Measurements from ENCODE around the gene ARHGEF10L.

The ARHGEF10L gene

DNA sequence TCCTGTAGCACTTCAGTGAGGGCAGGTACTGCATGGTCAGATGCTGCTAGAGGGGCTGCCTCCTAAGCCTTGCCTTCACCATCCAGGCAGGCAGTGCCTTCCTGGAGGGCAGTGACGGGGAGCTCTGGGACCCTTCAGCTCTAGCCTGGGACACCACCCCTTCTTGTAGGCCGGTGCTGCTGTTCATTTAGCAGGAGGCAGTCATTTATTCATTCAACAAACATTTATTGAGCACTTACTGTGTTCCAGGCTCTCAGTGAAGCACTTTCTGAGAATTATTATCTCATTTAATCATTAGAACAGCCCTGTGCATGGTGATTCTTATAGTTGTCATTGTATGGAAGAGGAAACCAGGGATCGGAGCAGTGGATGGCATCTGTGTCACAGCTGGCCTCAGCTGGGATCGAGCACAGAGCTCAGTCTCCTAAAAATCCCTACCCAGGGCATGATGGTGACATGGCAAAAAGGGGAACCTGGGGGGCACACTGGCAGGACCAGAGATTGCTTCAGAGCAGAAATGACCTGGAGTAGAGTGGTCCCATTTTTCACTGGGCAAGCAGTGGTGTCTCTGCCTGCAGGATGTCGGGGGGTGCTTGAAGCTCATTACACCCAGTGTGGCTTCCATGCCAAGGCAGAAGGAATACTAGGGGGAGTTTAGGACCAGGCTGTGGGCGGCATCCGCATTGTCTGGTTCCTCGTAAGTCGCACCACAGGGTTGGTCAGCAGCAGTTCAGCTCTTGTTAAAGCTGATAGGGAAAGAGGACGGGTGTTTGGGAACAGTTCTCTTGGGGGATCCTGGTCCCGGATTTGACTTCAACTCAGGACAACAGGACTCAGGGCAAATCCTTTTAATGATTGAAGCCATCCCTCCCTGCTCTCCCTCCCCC, 28.8 kb downstream of the ARHGEF10L start:
- no peak for DNase-seq (ENCODE audit: low read depth in 1 of 2, low spot score in 1 of 2)

GRCh38 chr1:17569200-17570139, 30.0 kb downstream of the ARHGEF10L start:
- no peak for DNase-seq (ENCODE audit: low read depth in 1 of 2, low spot score in 1 of 2)

DNA sequence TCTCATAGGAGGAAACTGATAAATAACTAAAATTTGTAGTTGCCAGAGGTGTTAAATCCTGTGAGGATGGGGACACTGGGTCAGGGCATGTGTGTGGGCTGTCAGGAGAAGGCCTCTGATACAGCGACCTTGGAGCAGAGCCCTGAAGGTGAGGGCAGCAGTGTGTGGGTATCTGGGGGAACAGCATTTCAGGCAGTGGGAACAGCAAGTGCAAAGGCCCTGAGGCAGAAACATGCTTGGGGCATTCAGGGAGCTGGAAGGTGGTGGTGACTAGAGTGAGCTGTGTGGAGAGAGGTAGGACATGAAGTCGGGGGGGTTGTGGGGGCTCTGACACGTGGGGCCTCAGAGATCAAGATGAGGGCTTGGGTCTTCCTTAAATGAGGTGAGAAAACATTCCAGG, 30.7 kb downstream of the ARHGEF10L start:
- DNase-seq (ENCODE audit: low read depth in 1 of 2, low spot score in 1 of 2), result no peak

GRCh38 chr1:17572264-17572985, 32.9 kb downstream of the ARHGEF10L start:
- no peak for DNase-seq (ENCODE audit: low read depth in 1 of 2, low spot score in 1 of 2)

DNA sequence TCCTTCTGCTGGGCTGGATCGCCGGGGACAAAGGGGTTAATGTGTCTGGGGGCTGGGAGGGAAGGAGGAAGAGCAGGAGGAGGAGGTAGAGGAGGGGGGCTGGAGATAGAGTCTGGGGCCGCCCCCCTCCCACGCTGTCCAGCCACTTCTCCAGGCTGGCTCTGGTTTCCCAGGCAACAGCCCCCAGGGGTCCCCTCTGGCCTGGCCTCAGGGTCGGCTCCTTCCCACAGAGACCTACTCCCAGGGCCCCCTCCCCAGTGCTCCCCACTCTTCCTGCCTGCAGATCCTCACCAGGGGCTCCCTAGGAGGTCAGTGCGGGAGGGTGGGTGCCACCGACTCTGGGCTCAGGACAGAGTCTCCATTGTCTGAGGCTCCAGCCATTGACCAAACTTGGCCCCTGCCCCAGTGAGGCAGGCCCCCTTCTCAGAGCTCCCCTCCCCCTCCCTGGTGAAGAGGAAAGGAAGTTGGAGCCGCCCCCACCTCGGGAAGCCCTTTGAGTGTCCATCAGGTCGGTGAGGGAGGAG, 34.1 kb downstream of the ARHGEF10L start:
- no peak for DNase-seq (ENCODE audit: low read depth in 1 of 2, low spot score in 1 of 2)

GRCh38 chr1:17574516-17574915, 35.0 kb downstream of the ARHGEF10L start:
- DNase-seq (ENCODE audit: low read depth in 1 of 2, low spot score in 1 of 2), result no peak

DNA sequence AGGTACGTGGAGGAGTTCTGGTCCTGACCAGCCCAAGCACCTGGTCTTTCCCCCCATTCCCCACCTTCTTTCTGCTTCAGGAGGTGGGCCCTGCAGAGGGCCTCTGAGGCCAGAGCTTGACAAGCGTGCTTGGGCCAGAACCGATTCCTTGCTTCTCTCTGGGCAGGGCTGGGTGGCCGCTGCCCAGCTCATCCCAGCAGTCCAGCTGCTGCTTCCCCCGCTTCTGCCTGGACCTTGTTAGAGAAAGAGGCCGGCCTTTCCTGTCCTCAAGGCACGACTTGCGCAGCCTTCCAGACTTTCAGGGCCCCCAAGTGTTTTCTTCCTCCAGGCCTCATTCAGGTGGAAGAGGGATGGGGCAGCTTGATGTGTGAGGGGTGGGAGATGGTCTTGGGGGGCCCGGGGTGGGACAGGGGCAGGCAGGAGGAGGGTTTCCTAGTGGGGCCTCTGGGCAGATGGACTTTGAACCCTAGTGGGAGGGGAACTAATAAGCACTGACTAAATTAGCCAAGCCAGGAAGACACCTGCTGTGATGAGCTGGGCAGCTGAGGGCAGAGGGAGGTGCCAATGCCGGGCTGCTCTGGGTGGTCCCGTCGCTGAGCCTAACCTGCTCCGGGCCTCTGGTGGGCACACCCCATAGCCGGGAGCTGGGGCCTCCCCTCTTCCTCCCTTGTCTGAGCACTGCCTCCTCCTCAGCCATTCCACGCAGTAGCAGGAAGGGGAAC, 36.5 kb downstream of the ARHGEF10L start:
- DNase-seq (ENCODE audit: low read depth in 1 of 2, low spot score in 1 of 2), result no peak

- no peak for DNase-seq (ENCODE audit: low read depth in 1 of 2, low spot score in 1 of 2)
Observed at GRCh38 chr1:17576519-17576853, 37.0 kb downstream of the ARHGEF10L start.

DNA sequence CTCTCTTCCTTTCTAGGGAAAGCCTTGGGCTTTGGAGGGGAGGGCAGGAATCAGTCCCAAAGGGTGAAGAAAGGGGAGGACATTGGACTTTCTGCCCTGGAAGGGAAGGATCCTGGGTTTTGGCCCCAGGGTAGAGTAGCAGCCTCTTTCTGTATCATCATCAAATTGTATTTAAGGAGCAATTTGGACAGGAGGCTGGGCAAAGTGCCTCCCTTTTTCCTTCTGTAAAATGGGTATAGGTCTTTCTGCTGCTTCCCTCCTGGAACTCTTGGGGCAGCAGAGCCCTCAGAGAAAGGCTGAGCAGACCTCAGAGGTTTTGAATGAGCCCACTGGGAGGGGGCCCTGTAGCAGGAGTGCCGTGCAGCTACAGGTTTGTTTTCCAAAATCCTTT, 38.4 kb downstream of the ARHGEF10L start:
- no peak for DNase-seq (ENCODE audit: low read depth in 1 of 2, low spot score in 1 of 2)

- DNase-seq (ENCODE audit: low read depth in 1 of 2, low spot score in 1 of 2), result no peak
Observed at GRCh38 chr1:17579951-17580939, 40.7 kb downstream of the ARHGEF10L start.

GRCh38 chr1:17581389-17582123, 42.1 kb downstream of the ARHGEF10L start:
- DNase-seq (ENCODE audit: low read depth in 1 of 2, low spot score in 1 of 2), result no peak

DNA sequence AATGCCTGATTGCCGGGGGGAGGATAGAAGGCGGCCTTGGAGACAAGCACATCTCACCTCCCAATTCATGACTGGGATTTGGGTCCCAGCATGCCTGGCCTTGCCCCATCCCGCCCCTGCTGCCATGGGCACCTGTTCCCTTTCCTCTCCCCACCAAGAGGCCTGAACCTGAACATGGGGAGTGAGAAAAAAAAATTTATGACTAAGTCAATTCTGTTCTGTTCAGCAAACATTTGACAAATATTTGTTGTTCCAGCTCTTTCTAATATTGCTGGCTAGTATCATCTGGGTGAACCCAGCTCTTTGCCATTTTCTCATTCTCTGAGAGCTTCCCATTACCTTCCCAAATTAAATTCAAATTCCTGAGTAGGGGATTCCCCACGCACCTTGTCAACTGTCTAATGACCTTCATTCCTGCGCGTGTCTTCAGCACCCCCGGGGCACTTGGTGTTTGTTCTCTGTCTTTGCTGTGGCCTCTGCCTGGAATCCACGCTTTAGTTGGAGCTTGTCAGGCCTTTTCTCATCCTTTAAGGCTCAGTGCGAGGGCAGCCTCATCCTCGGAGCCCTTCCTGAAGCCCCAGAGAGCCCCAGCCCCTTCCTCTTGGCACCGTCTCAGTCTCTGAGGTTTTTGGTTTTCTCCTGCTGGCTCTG, 42.8 kb downstream of the ARHGEF10L start:
- DNase-seq (ENCODE audit: low read depth in 1 of 2, low spot score in 1 of 2), result no peak

DNA sequence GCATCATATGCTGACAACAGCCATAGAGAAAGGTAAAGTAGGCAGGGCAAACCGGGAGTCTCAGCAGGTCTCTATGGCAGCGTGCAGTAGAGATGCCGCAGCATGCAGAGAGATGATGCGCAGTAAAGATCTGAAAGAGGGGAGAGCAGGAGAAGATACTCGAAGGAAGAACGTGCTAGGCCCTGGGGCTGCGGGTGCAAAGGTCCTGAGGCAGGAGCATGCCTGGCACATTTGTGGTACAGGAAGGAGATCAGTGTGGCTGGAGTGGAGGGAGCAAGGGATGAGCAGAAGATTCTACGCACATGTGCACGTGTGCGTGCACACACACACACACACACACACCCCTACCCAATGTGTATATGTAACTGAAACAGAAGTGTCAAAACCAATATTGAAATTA, 45.0 kb downstream of the ARHGEF10L start:
- DNase-seq (ENCODE audit: low read depth in 1 of 2, low spot score in 1 of 2), result no peak

DNA sequence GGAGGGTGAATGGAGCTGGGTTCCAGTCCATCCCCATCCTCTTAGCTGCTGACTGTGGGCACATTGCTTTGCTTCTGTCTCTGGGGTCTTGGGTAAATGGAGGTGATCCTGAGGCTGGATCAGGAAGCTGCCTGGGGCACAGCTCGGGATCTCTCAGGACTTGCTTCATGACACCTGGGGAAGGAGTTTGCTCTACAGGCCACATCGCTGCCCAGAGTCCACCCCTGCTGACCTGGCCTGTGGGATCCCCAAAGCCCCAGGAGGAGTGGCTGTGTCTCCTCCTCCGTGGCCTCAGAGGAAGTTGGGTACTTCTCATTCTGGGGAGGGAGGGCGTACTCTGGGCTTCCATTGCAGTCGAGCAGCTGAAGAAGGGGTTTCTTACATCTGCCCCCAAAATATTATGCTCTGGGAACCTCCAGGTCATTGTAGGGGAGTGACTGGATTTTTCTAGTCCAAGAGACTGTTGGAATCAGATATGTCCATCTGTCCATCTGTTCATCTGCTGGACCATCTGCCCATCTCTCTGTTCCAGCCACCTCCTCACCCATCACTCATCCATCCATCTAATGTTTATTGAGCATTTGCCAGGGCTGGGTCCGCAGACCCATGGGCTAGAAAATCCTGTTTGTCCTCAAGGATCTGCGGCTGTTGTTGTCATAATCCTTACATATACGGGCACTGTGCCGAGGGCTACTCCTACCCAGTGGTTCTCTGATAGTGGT, 45.9 kb downstream of the ARHGEF10L start:
- no peak for DNase-seq (ENCODE audit: low read depth in 1 of 2, low spot score in 1 of 2)

- no peak for DNase-seq (ENCODE audit: low read depth in 1 of 2, low spot score in 1 of 2)
Observed at GRCh38 chr1:17586172-17586964, 46.9 kb downstream of the ARHGEF10L start.

DNA sequence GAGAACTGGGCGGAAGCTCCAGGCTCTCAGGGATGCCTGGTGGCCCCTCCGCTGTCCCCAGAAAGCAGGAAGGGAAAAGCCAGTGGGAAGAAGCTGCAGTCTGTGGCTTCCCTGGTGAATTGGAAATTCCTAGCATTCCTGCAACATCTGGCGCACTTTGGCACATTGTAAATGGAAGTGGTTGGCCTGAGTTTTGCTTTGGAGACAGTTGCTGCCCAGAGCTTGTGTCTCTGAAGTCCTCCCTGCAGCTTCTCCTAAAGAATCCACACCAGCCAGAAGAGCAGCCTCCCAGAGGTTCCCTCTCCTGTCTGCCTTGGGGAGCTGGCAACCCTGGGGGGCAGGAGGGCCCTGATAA, 48.2 kb downstream of the ARHGEF10L start:
- no peak for DNase-seq (ENCODE audit: low read depth in 1 of 2, low spot score in 1 of 2)
